Right cardiac atrium (tissue), 5 donors: ENCODE measurements around the gene THOP1. TPM values are rescaled to one million over a fixed set of nuclear protein-coding genes. Genes with fewer than 3 reads are reported as not detected.

Experiments
- polyA plus RNA-seq: library from polyadenylated mRNA; stranded (reverse); fragments of 200-250 nt; gene quantifications from one replicate; pipeline ENCODE4 v1.2.3, GENCODE V29; 2013
- total RNA-seq, 4 donors: library from RNA; stranded (reverse); fragmentation: NEBNext Ultra II Directional; extraction: Animal tissue kit (Norgen Biotek cat#: 25700); gene quantifications; one replicate each; pipeline ENCODE4 v1.2.1, GENCODE V29; 2021
- donor health status: healthy with polysubstance abuse.
- donor health status: DM: no; HTN: yes; CAD: no.
- donor health status: DM: no; HTN: no; CAD: no.
- donor health status: DM: no; HTN: yes; CAD: no; lungs with severe emphysema.
- donor health status: DM: yes; HTN: yes; CAD: no.

Gene THOP1
- total and polyA plus RNA-seq, 5 donors = 41.4 to 69.4 (median 57.3) TPM

Other genes with a start within 250 kb of the THOP1 start
- gene GNG7, start 82.8 kb upstream of the THOP1 start, total RNA-seq = 10 to 100 TPM; 40.2 to 58.2 (median 48.6) TPM
- gene GNG7, start 82.8 kb upstream of the THOP1 start, polyA plus RNA-seq = 25.4 TPM
- 100 to 1,000 TPM; 160 to 176 (median 172) TPM for gene DIRAS1, start 64.1 kb upstream of the THOP1 start, total RNA-seq
- 155 TPM for gene DIRAS1, start 64.1 kb upstream of the THOP1 start, polyA plus RNA-seq
- 10 to 100 TPM; 19.9 to 25.5 (median 23.4) TPM for gene SLC39A3, start 45.5 kb upstream of the THOP1 start, total RNA-seq
- gene SLC39A3, start 45.5 kb upstream of the THOP1 start, polyA plus RNA-seq = 29.3 TPM
- 10 to 100 TPM; 53.6 to 84.2 (median 64.6) TPM for gene SGTA, start 2.2 kb upstream of the THOP1 start, total RNA-seq
- gene SGTA, start 2.2 kb upstream of the THOP1 start, polyA plus RNA-seq = 86.5 TPM
- gene ZNF554, start 34.4 kb downstream of the THOP1 start, total RNA-seq = 1 to 10 TPM; 4.7 to 6.7 (median 6.3) TPM
- gene ZNF554, start 34.4 kb downstream of the THOP1 start, polyA plus RNA-seq = 4.7 TPM
- gene ZNF555, start 56.0 kb downstream of the THOP1 start, total RNA-seq = 10 to 100 TPM in 2 of 4 donors, 1 to 10 TPM in 2; 8.8 to 15.7 (median 9.6) TPM
- gene ZNF555, start 56.0 kb downstream of the THOP1 start, polyA plus RNA-seq = 3.4 TPM
- gene ZNF556, start 81.8 kb downstream of the THOP1 start, total RNA-seq = under 1 TPM in 1 of 4 donors, not detected in 3; 0.25 TPM
- not detected for gene ZNF556, start 81.8 kb downstream of the THOP1 start, polyA plus RNA-seq
- 1 to 10 TPM; 1.9 to 3.1 (median 2.4) TPM for gene ZNF57, start 115.4 kb downstream of the THOP1 start, total RNA-seq
- 1.9 TPM for gene ZNF57, start 115.4 kb downstream of the THOP1 start, polyA plus RNA-seq
- gene ZNF77, start 159.5 kb downstream of the THOP1 start, total RNA-seq = 1 to 10 TPM; 2.1 to 4.0 (median 2.9) TPM
- 2.1 TPM for gene ZNF77, start 159.5 kb downstream of the THOP1 start, polyA plus RNA-seq
- 1 to 10 TPM in 2 of 4 donors, under 1 TPM in 2; 0.28 to 2.2 (median 1.2) TPM for gene TLE6, start 192.1 kb downstream of the THOP1 start, total RNA-seq
- gene TLE6, start 192.1 kb downstream of the THOP1 start, polyA plus RNA-seq = 2.1 TPM
- gene TLE2, start 243.8 kb downstream of the THOP1 start, total RNA-seq = 100 to 1,000 TPM in 1 of 4 donors, 10 to 100 TPM in 3; 78.4 to 102 (median 88.1) TPM
- gene TLE2, start 243.8 kb downstream of the THOP1 start, polyA plus RNA-seq = 68.6 TPM